Measurements from ENCODE around the gene ADGRG1. TPM values are rescaled to one million over a fixed set of nuclear protein-coding genes. Genes with fewer than 3 reads are reported as not detected.
"Not testable (repeated sequence)": the region's sequence is repeated elsewhere in the genome, so short reads cannot be mapped to it uniquely, and the experiment has no call there.

Gene ADGRG1
- total and polyA plus RNA-seq, 2 donors (not counting 1 experiment from before 2014, with no cell fraction given): 0.20 to 0.61 TPM

DNA sequence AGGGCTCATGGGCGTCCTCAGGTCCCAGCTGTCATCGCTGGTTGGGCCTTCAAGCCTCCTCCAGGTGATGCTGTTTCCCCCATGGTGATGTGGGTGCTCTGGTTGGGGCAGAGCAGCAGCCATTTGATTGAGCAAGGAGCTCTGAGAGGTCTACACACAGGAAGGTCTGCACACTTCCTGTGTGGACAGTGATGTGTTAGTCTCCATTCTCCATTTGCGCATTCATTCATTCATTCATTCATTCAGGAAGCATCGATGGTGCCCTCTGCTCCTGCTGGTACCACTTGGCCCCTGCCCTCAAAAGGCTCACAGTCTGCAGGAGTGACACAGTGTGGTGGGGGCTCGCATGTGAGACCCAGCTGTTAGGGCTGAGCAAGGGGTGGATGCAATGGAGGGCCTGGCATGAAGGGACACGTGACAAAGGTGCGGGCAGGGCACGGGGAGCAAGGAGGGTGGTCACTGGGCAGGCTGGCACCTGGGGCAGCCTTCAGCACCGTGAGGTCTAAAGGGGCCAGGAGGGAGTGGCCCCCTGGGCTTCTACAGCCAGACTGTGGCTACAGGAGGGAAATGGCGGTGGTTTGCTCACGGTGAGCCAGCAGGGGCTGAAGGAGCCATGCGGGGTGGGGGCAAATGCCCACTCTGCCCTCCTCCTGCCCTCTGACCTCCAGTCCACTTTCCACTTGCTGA lies 41.2 kb downstream of the ADGRG1 start:
- no peak overlapping the region for H3K9ac ChIP-seq (ENCODE audit: low read length)
- DNase-seq: no peak

DNA sequence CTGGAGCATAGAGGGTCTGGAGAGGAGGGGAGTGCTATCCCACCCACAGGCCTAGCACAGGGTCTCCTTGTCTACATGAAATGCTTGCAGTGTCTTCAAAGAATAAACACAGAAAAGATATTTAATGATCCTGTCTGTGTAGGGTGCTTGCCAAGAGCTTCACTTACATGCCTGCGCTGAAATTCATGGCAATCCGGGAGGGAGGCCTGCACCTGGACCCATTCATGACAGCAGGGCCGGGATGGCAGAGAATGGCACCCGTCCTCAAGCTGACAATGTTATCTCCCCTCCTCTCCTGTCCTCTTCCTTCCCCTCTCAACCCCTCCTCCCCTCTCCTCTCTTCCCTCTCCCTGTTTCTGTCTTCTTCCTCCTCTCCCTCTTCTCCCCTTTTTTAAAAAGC lies 41.8 kb downstream of the ADGRG1 start:
- H2AFZ ChIP-seq (ENCODE audit: insufficient read depth, low read depth, low read length, poor library complexity, severe bottlenecking): no peak overlapping the region
- H3K4me2 ChIP-seq (replicated peaks; ENCODE audit: low read depth, low read length, poor library complexity, severe bottlenecking): no peak overlapping the region
- Mint-ChIP-seq H3K27me3 (peaks cover 18% of the 10 kb centered on the region), H3K9me3 (ENCODE audit: insufficient read depth) (no peaks in the 10 kb centered on the region), H3K4me3 (no peak overlapping the region), H3K4me1 (no peaks in the 10 kb centered on the region), H3K27ac (no peak overlapping the region)
- POLR2A ChIA-PET: no interaction called here
- H3K27me3 ChIP-seq (replicated peaks in 1 of 4; ENCODE audit: control extremely low read depth in 1 of 4, control insufficient read depth in 3 of 4, insufficient read depth in 4 of 4, low read length in 3 of 4): peaks cover 0 to 4% (median 2%) of the 10 kb centered on the region in 4 experiments
- CTCF ChIA-PET: no interaction called here
- WGBS (ENCODE audit: insufficient coverage): 61% methylated on average over 4 of the region's 4 CpGs
- H3K4me1 ChIP-seq (ENCODE audit: control insufficient read depth in 2 of 2, insufficient read depth in 2 of 2, low read length in 2 of 2): no peaks in the 10 kb centered on the region
- H4K20me1 ChIP-seq (ENCODE audit: control insufficient read depth, insufficient read depth, low read length, poor library complexity, severe bottlenecking): no peaks in the 10 kb centered on the region
- H3K9ac ChIP-seq (ENCODE audit: low read length): no peak overlapping the region
- H3K36me3 ChIP-seq (replicated peaks in 1 of 2; ENCODE audit: control extremely low read depth in 1 of 2, control insufficient read depth in 1 of 2, extremely low read depth in 1 of 2, insufficient read depth in 2 of 2, low read length in 1 of 2): no peaks in the 10 kb centered on the region
- no peaks in the 10 kb centered on the region for H3K79me2 ChIP-seq (ENCODE audit: control insufficient read depth, insufficient read depth, low read length)
- H3K27ac ChIP-seq (ENCODE audit: low read length in 2 of 2): no peak overlapping the region
- intact Hi-C loops (cut with micrococcal nuclease): no loop called here
- no peak for DNase-seq
- no peaks in the 10 kb centered on the region for H3K9me3 ChIP-seq (ENCODE audit: control extremely low read depth in 1 of 3, control insufficient read depth in 2 of 3, insufficient read depth in 1 of 3, low read length in 2 of 3)
- TF ChIP-seq, protein P1, sequence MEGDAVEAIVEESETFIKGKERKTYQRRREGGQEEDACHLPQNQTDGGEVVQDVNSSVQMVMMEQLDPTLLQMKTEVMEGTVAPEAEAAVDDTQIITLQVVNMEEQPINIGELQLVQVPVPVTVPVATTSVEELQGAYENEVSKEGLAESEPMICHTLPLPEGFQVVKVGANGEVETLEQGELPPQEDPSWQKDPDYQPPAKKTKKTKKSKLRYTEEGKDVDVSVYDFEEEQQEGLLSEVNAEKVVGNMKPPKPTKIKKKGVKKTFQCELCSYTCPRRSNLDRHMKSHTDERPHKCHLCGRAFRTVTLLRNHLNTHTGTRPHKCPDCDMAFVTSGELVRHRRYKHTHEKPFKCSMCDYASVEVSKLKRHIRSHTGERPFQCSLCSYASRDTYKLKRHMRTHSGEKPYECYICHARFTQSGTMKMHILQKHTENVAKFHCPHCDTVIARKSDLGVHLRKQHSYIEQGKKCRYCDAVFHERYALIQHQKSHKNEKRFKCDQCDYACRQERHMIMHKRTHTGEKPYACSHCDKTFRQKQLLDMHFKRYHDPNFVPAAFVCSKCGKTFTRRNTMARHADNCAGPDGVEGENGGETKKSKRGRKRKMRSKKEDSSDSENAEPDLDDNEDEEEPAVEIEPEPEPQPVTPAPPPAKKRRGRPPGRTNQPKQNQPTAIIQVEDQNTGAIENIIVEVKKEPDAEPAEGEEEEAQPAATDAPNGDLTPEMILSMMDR (IDR thresholded peaks at IDR 0.05): no peak
- TF ChIP-seq EZH2 (IDR thresholded peaks at IDR 0.05; ENCODE audit: borderline replicate concordance, insufficient read depth, low read depth, low read length, poor library complexity, severe bottlenecking): no peak
- H3K4me3 ChIP-seq (ENCODE audit: control extremely low read depth in 1 of 5, extremely low read depth in 1 of 5, insufficient read depth in 1 of 5, low read depth in 2 of 5, low read length in 4 of 5): no peak overlapping the region
- ATAC-seq (ENCODE audit: low read depth): no peak

More for the DNA sequence above, 41.2 kb downstream of the ADGRG1 start:
- no peaks in the 10 kb centered on the region for H3K79me2 ChIP-seq (ENCODE audit: control insufficient read depth, insufficient read depth, low read length)
- ChIA-PET CTCF (no interaction called here), POLR2A (no interaction called here)
- Mint-ChIP-seq H3K4me1 (no peaks in the 10 kb centered on the region), H3K4me3 (no peak overlapping the region), H3K27me3 (peaks cover 22% of the 10 kb centered on the region), H3K9me3 (ENCODE audit: insufficient read depth) (no peaks in the 10 kb centered on the region), H3K27ac (no peak overlapping the region)
- H3K9me3 ChIP-seq (ENCODE audit: control extremely low read depth in 1 of 3, control insufficient read depth in 2 of 3, insufficient read depth in 1 of 3, low read length in 2 of 3): no peaks in the 10 kb centered on the region
- H2AFZ ChIP-seq (ENCODE audit: insufficient read depth, low read depth, low read length, poor library complexity, severe bottlenecking): no peak overlapping the region
- intact Hi-C loops (cut with micrococcal nuclease): no loop called here
- H3K27me3 ChIP-seq (replicated peaks in 1 of 4; ENCODE audit: control extremely low read depth in 1 of 4, control insufficient read depth in 3 of 4, insufficient read depth in 4 of 4, low read length in 3 of 4): peaks cover 0 to 4% (median 2%) of the 10 kb centered on the region in 4 experiments
- 84% methylated on average over 10 of the region's 12 CpGs for WGBS (ENCODE audit: insufficient coverage)
- no peak overlapping the region for H3K27ac ChIP-seq (ENCODE audit: low read length in 2 of 2)
- H3K4me3 ChIP-seq (ENCODE audit: control extremely low read depth in 1 of 5, extremely low read depth in 1 of 5, insufficient read depth in 1 of 5, low read depth in 2 of 5, low read length in 4 of 5): peak overlapping the region in 1 of 5 experiments; percentile 1
- no peaks in the 10 kb centered on the region for H3K4me1 ChIP-seq (ENCODE audit: control insufficient read depth in 2 of 2, insufficient read depth in 2 of 2, low read length in 2 of 2)
- ATAC-seq (ENCODE audit: low read depth): no peak
- TF ChIP-seq, protein P1 (IDR thresholded peaks at IDR 0.05): no peak
- no peak for TF ChIP-seq EZH2 (IDR thresholded peaks at IDR 0.05; ENCODE audit: borderline replicate concordance, insufficient read depth, low read depth, low read length, poor library complexity, severe bottlenecking)
- H4K20me1 ChIP-seq (ENCODE audit: control insufficient read depth, insufficient read depth, low read length, poor library complexity, severe bottlenecking): no peaks in the 10 kb centered on the region
- H3K4me2 ChIP-seq (replicated peaks; ENCODE audit: low read depth, low read length, poor library complexity, severe bottlenecking): no peak overlapping the region
- H3K36me3 ChIP-seq (replicated peaks in 1 of 2; ENCODE audit: control extremely low read depth in 1 of 2, control insufficient read depth in 1 of 2, extremely low read depth in 1 of 2, insufficient read depth in 2 of 2, low read length in 1 of 2): no peaks in the 10 kb centered on the region

DNA sequence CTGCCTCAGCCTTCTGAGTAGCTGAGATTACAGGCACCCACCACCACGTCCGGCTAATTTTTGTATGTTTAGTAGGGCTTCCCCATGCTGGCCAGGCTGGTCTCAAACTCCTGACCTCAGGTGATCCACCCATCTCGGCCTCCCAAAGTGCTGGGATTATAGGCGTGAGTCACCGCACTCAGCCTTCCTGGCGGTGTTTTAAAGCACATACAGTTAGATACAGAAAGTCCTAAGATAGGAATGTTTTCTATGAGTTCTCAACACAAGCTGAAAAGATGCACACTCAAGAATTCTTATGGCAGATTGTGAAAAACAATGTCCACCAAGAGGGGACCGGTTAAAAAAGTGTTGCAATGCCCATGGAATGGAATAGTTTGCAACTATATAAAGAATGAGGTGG lies 43.0 kb downstream of the ADGRG1 start:
- H3K4me3 Mint-ChIP-seq; H3K9me3 Mint-ChIP-seq (ENCODE audit: insufficient read depth); H3K27ac Mint-ChIP-seq; H2AFZ ChIP-seq (ENCODE audit: insufficient read depth, low read depth, low read length, poor library complexity, severe bottlenecking); H3K27me3 ChIP-seq (replicated peaks in 1 of 4; ENCODE audit: control extremely low read depth in 1 of 4, control insufficient read depth in 3 of 4, insufficient read depth in 4 of 4, low read length in 3 of 4); H3K4me2 ChIP-seq (replicated peaks; ENCODE audit: low read depth, low read length, poor library complexity, severe bottlenecking); H3K9me3 ChIP-seq (ENCODE audit: control extremely low read depth in 1 of 3, control insufficient read depth in 2 of 3, insufficient read depth in 1 of 3, low read length in 2 of 3); H3K4me1 ChIP-seq (ENCODE audit: control insufficient read depth in 2 of 2, insufficient read depth in 2 of 2, low read length in 2 of 2); POLR2A ChIA-PET; ATAC-seq (ENCODE audit: low read depth); H3K27ac ChIP-seq (ENCODE audit: low read length in 2 of 2); H3K79me2 ChIP-seq (ENCODE audit: control insufficient read depth, insufficient read depth, low read length); H3K36me3 ChIP-seq (replicated peaks in 1 of 2; ENCODE audit: control extremely low read depth in 1 of 2, control insufficient read depth in 1 of 2, extremely low read depth in 1 of 2, insufficient read depth in 2 of 2, low read length in 1 of 2); H4K20me1 ChIP-seq (ENCODE audit: control insufficient read depth, insufficient read depth, low read length, poor library complexity, severe bottlenecking); H3K4me3 ChIP-seq (ENCODE audit: control extremely low read depth in 1 of 5, extremely low read depth in 1 of 5, insufficient read depth in 1 of 5, low read depth in 2 of 5, low read length in 4 of 5); intact Hi-C loops (cut with micrococcal nuclease); DNase-seq; H3K4me1 Mint-ChIP-seq; H3K9ac ChIP-seq (ENCODE audit: low read length): not testable (repeated sequence)
- peaks cover 18% of the 10 kb centered on the region for H3K27me3 Mint-ChIP-seq
- CTCF ChIA-PET: interaction anchor here (0.6 kb wide), 1 partner anchor 1180 kb away, joined by 3 read pairs; no protein-coding TSS in a partner anchor
- WGBS (ENCODE audit: insufficient coverage): 95% methylated on average over 4 of the region's 7 CpGs

Measured in B cell (primary cell).